ENCODE results near the gene SLC6A3.
"Not testable (repeated sequence)": the region's sequence is repeated elsewhere in the genome, so short reads cannot be mapped to it uniquely, and the experiment has no call there.

Gene SLC6A3

GRCh38 chr5:1478271-1479035, 33.2 kb upstream of the SLC6A3 start:
- DNase-seq (ENCODE audit: insufficient read length, low spot score): no peak
- TF ChIP-seq CTCF (IDR thresholded peaks at IDR 0.05; ENCODE audit: insufficient read depth, missing control alignments): no peak
- no peak for FAIRE-seq

GRCh38 chr5:1477341-1477740, 32.1 kb upstream of the SLC6A3 start:
- no peak for DNase-seq (ENCODE audit: insufficient read length, low spot score)
- TF ChIP-seq CTCF (IDR thresholded peaks at IDR 0.05; ENCODE audit: insufficient read depth, missing control alignments): no peak
- FAIRE-seq: no peak

GRCh38 chr5:1476967-1477310, 31.7 kb upstream of the SLC6A3 start:
- FAIRE-seq (no peak), DNase-seq (ENCODE audit: insufficient read length, low spot score) (no peak)
- TF ChIP-seq CTCF (IDR thresholded peaks at IDR 0.05; ENCODE audit: insufficient read depth, missing control alignments): no peak

- TF ChIP-seq CTCF (IDR thresholded peaks at IDR 0.05; ENCODE audit: insufficient read depth, missing control alignments): no peak
- FAIRE-seq (no peak), DNase-seq (ENCODE audit: insufficient read length, low spot score) (no peak)
Measured at GRCh38 chr5:1476181-1476966, 31.1 kb upstream of the SLC6A3 start.

- not testable (repeated sequence) for DNase-seq (ENCODE audit: insufficient read length, low spot score); FAIRE-seq
Measured at GRCh38 chr5:1475544-1475900, 30.3 kb upstream of the SLC6A3 start.

GRCh38 chr5:1474866-1475543, 29.8 kb upstream of the SLC6A3 start:
- FAIRE-seq (no peak), DNase-seq (ENCODE audit: insufficient read length, low spot score) (no peak)
- TF ChIP-seq CTCF (IDR thresholded peaks at IDR 0.05; ENCODE audit: insufficient read depth, missing control alignments): no peak

- FAIRE-seq (no peak), DNase-seq (ENCODE audit: insufficient read length, low spot score) (no peak)
Measured at GRCh38 chr5:1474183-1474839, 29.1 kb upstream of the SLC6A3 start.

More at GRCh38 chr5:1474183-1474839, 29.1 kb upstream of the SLC6A3 start:
- no peak for TF ChIP-seq CTCF (IDR thresholded peaks at IDR 0.05; ENCODE audit: insufficient read depth, missing control alignments)

Measured in D721Med (cell line).